Loucy (cell line): ENCODE results near the gene IRGC.

Experiments used
- H2AFZ ChIP-seq: fragments of 200-600 bp; sonication (generic); 2 replicates; pipeline ENCODE4 v1.6.0; 2016; ENCODE audit warnings: antibody characterized with exemption, mild to moderate bottlenecking, low read length, moderate library complexity
- H3F3A ChIP-seq: fragments of 200-600 bp; 2 replicates; pipeline ENCODE4 v1.6.0; 2016; ENCODE audit warnings: antibody characterized with exemption, low read depth, mild to moderate bottlenecking
- H3K27me3 ChIP-seq: fragments of 200-600 bp; sonication (generic); 2 replicates; pipeline ENCODE4 v1.6.1; 2014; ENCODE audit warnings: low read length, mild to moderate bottlenecking; ENCODE audit not compliant: insufficient read depth, poor library complexity, severe bottlenecking
- H3K36me3 ChIP-seq: fragments of 200-600 bp; sonication (generic); 2 replicates; pipeline ENCODE4 v1.6.1; 2016; ENCODE audit warnings: low read length; ENCODE audit not compliant: insufficient read depth
- H3K4me1 ChIP-seq: fragments of 200-600 bp; sonication (generic); 2 replicates; pipeline ENCODE4 v1.5.1; 2014; ENCODE audit warnings: low read length, mild to moderate bottlenecking; ENCODE audit not compliant: insufficient read depth, poor library complexity, severe bottlenecking
- H3K4me2 ChIP-seq: fragments of 200-600 bp; sonication (generic); 2 replicates; pipeline ENCODE4 v1.6.0; 2014; ENCODE audit warnings: antibody characterized with exemption, low read length, low read depth, mild to moderate bottlenecking; ENCODE audit not compliant: poor library complexity, severe bottlenecking
- H3K4me3 ChIP-seq: fragments of 200-600 bp; sonication (generic); 2 replicates; pipeline ENCODE4 v1.5.1; 2014; ENCODE audit warnings: low read length, mild to moderate bottlenecking, mixed read lengths; ENCODE audit not compliant: poor library complexity, severe bottlenecking
- H3K79me2 ChIP-seq: fragments of 200-600 bp; sonication (generic); 2 replicates; pipeline ENCODE4 v1.6.1; 2014; ENCODE audit warnings: low read length; ENCODE audit not compliant: insufficient read depth
- H3K9ac ChIP-seq: fragments of 200-600 bp; sonication (generic); 2 replicates; pipeline ENCODE4 v1.6.0; 2014; ENCODE audit warnings: mild to moderate bottlenecking, low read depth, low read length, moderate library complexity; ENCODE audit not compliant: poor library complexity, severe bottlenecking
- H3K9me2 ChIP-seq: fragments of 200-600 bp; sonication (generic); replicated peaks from 2 replicates; pipeline ENCODE4 v1.6.1; 2016; ENCODE audit warnings: low read depth, low read length, mixed read lengths
- H3K9me3 ChIP-seq: fragments of 200-600 bp; sonication (generic); 2 replicates; pipeline ENCODE4 v1.6.1; 2014; ENCODE audit warnings: mild to moderate bottlenecking, antibody characterized with exemption, low read length, low read depth; ENCODE audit not compliant: insufficient read depth
- H4K20me1 ChIP-seq: fragments of 200-600 bp; sonication (generic); 2 replicates; pipeline ENCODE4 v1.6.0; 2014; ENCODE audit warnings: antibody characterized with exemption, low read length, mild to moderate bottlenecking; ENCODE audit not compliant: insufficient read depth, poor library complexity, severe bottlenecking
- CTCF ChIP-seq: fragments of 200-600 bp; sonication (generic); conservative IDR thresholded peaks from 2 replicates; pipeline ENCODE4 v1.5.1; 2014; ENCODE audit warnings: mild to moderate bottlenecking, antibody characterized with exemption, low read length
- EZH2phosphoT487 ChIP-seq: fragments of 200-600 bp; IDR thresholded peaks from 2 replicates; pipeline ENCODE4 v1.6.1; 2018; ENCODE audit warnings: antibody characterized with exemption, mild to moderate bottlenecking, moderate library complexity, borderline replicate concordance

Gene IRGC

GRCh38 chr19:43749152-43749551 lies 33.3 kb downstream of the IRGC start:
- H2AFZ ChIP-seq = no peak overlapping the region
- H3K79me2 ChIP-seq = peaks cover 31% of the 10 kb centered on the region
- peaks cover 20% of the 10 kb centered on the region for H4K20me1 ChIP-seq
- no peak overlapping the region for H3K9ac ChIP-seq
- TF ChIP-seq CTCF = no peak
- no peak for TF ChIP-seq EZH2phosphoT487
- no peaks in the 10 kb centered on the region for H3K9me3 ChIP-seq
- no peak overlapping the region for H3K4me2 ChIP-seq
- peaks cover 13% of the 10 kb centered on the region for H3K4me1 ChIP-seq
- no peaks in the 10 kb centered on the region for H3K27me3 ChIP-seq
- H3K36me3 ChIP-seq = peaks cover 55% of the 10 kb centered on the region; the same call in 1 of the 2 replicates
- H3K9me2 ChIP-seq = no peaks in the 10 kb centered on the region
- no peak overlapping the region for H3K4me3 ChIP-seq
- no peaks in the 10 kb centered on the region for H3F3A ChIP-seq

GRCh38 chr19:43749898-43750297 lies 34.0 kb downstream of the IRGC start:
- no peaks in the 10 kb centered on the region for H3K9me2 ChIP-seq
- peaks cover 20% of the 10 kb centered on the region for H4K20me1 ChIP-seq
- H3K79me2 ChIP-seq = peaks cover 33% of the 10 kb centered on the region
- H3F3A ChIP-seq = no peaks in the 10 kb centered on the region
- H3K9me3 ChIP-seq = no peaks in the 10 kb centered on the region
- peaks cover 49% of the 10 kb centered on the region; the same call in 1 of the 2 replicates for H3K36me3 ChIP-seq
- H3K4me1 ChIP-seq = peaks cover 13% of the 10 kb centered on the region
- no peaks in the 10 kb centered on the region for H3K27me3 ChIP-seq
- TF ChIP-seq CTCF (no peak), EZH2phosphoT487 (no peak)
- no peak overlapping the region for H2AFZ ChIP-seq
- no peak overlapping the region for H3K4me3 ChIP-seq
- H3K4me2 ChIP-seq = peak overlapping the region; percentile 10
- H3K9ac ChIP-seq = no peak overlapping the region

GRCh38 chr19:43751466-43752220 lies 35.8 kb downstream of the IRGC start:
- Histone ChIP-seq H3K9ac (no peak overlapping the region), H4K20me1 (peaks cover 20% of the 10 kb centered on the region), H3K4me2 (peak overlapping the region; percentile 90), H3K4me1 (peaks cover 21% of the 10 kb centered on the region), H3K9me2 (no peaks in the 10 kb centered on the region), H3K4me3 (peak overlapping the region; percentile 5), H2AFZ (no peak overlapping the region), H3F3A (0 out of 2 replicates have a peak, but pooled peaks cover 3% of the 10 kb centered on the region), H3K79me2 (peaks cover 48% of the 10 kb centered on the region), H3K36me3 (peaks cover 39% of the 10 kb centered on the region; the same call in 1 of the 2 replicates), H3K9me3 (no peaks in the 10 kb centered on the region), H3K27me3 (no peaks in the 10 kb centered on the region)
- no peak for TF ChIP-seq CTCF
- no peak for TF ChIP-seq EZH2phosphoT487
